Trophoblast cell (in vitro differentiated cells and primary cell): ENCODE measurements around the gene GNB1.
A peak's percentile ranks its signal among the peaks of the same experiment; 100 is the strongest.

ENCODE experiments used
- DNase-seq, 2 donors: peaks; one replicate each; pipeline ENCODE4 v3.0.0-alpha.2; 2016
- H2AFZ ChIP-seq: 2 replicates; pipeline ENCODE4 v1.6.1; 2013; ENCODE audit warnings: low read length, moderate library complexity, mild to moderate bottlenecking; ENCODE audit not compliant: insufficient read depth, poor library complexity
- H2AK5ac ChIP-seq: 2 replicates; pipeline ENCODE4 v1.6.1; 2013; ENCODE audit warnings: mild to moderate bottlenecking, low read length
- H2BK120ac ChIP-seq: 2 replicates; pipeline ENCODE4 v1.6.1; 2013; ENCODE audit warnings: low read length, mild to moderate bottlenecking, moderate library complexity; ENCODE audit not compliant: insufficient read depth, poor library complexity
- H2BK12ac ChIP-seq: 2 replicates; pipeline ENCODE4 v1.6.1; 2013; ENCODE audit warnings: mild to moderate bottlenecking, low read length, moderate library complexity
- H2BK5ac ChIP-seq: 2 replicates; pipeline ENCODE4 v1.6.1; 2013; ENCODE audit warnings: low read length, low read depth, moderate library complexity, mild to moderate bottlenecking; ENCODE audit not compliant: poor library complexity
- H3K14ac ChIP-seq: 2 replicates; pipeline ENCODE4 v1.6.1; 2013; ENCODE audit warnings: mild to moderate bottlenecking, low read length
- H3K18ac ChIP-seq: 2 replicates; pipeline ENCODE4 v1.6.1; 2013; ENCODE audit warnings: mild to moderate bottlenecking, low read length
- H3K23ac ChIP-seq: 2 replicates; pipeline ENCODE4 v1.6.1; 2013; ENCODE audit warnings: low read length
- H3K27ac ChIP-seq: 2 replicates; pipeline ENCODE4 v1.5.1; 2013; ENCODE audit warnings: low read depth, mild to moderate bottlenecking, inconsistent platforms, low read length, moderate library complexity
- H3K27me3 ChIP-seq: 2 replicates; pipeline ENCODE4 v1.6.1; 2013; ENCODE audit warnings: inconsistent platforms, mild to moderate bottlenecking, low read length, moderate library complexity; ENCODE audit not compliant: insufficient read depth
- H3K36me3 ChIP-seq, 2 experiments: 1 replicate in 1 of 2; 2 replicates in 1 of 2; pipeline ENCODE4 v1.6.1; 2013; ENCODE audit warnings: low read length in 2 of 2, mild to moderate bottlenecking in 2 of 2, moderate library complexity in 1 of 2; ENCODE audit not compliant: insufficient read depth in 2 of 2, control insufficient read depth in 1 of 2
- H3K4ac ChIP-seq: 2 replicates; pipeline ENCODE4 v1.6.1; 2013; ENCODE audit warnings: low read depth, mild to moderate bottlenecking, low read length, moderate library complexity
- H3K4me1 ChIP-seq, 2 experiments: 1 replicate in 1 of 2; 2 replicates in 1 of 2; pipeline ENCODE4 v1.6.1; 2013; ENCODE audit warnings: low read length in 2 of 2, mild to moderate bottlenecking in 2 of 2, moderate library complexity in 1 of 2; ENCODE audit not compliant: insufficient read depth in 2 of 2, control insufficient read depth in 1 of 2
- H3K4me2 ChIP-seq: 2 replicates; pipeline ENCODE4 v1.6.1; 2013; ENCODE audit warnings: inconsistent platforms, mild to moderate bottlenecking, low read length, moderate library complexity
- H3K4me3 ChIP-seq: 2 replicates; pipeline ENCODE4 v1.5.1; 2013; ENCODE audit warnings: mild to moderate bottlenecking, low read depth, low read length, inconsistent platforms
- H3K79me1 ChIP-seq: one replicate; pipeline ENCODE4 v1.6.1; 2013; ENCODE audit warnings: low read length
- H3K79me2 ChIP-seq: 2 replicates; pipeline ENCODE4 v1.6.1; 2013; ENCODE audit warnings: low read length, mild to moderate bottlenecking; ENCODE audit not compliant: control insufficient read depth, insufficient read depth, poor library complexity
- H3K9ac ChIP-seq: 2 replicates; pipeline ENCODE4 v1.6.1; 2013; ENCODE audit warnings: mild to moderate bottlenecking, low read length
- H3K9me3 ChIP-seq: 2 replicates; pipeline ENCODE4 v1.6.1; 2013; ENCODE audit warnings: low read depth, mild to moderate bottlenecking, control low read depth, inconsistent platforms, low read length; ENCODE audit not compliant: insufficient read depth
- H4K12ac ChIP-seq: 2 replicates; pipeline ENCODE4 v1.6.1; 2013; ENCODE audit warnings: low read depth, mild to moderate bottlenecking, low read length, moderate library complexity
- H4K8ac ChIP-seq: 2 replicates; pipeline ENCODE4 v1.6.1; 2013; ENCODE audit warnings: low read depth, mild to moderate bottlenecking, low read length, moderate library complexity
- H4K91ac ChIP-seq: one replicate; pipeline ENCODE4 v1.6.1; 2013; ENCODE audit warnings: low read depth, mild to moderate bottlenecking, low read length, moderate library complexity
- WGBS: extraction: QIAGEN DNeasy Blood & Tissue Kit; methylation state at CpG from one replicate; pipeline ENCODE4 v1.1.7; 2013; ENCODE audit warnings: missing lambda C conversion rate; ENCODE audit not compliant: insufficient read length, insufficient coverage; ENCODE audit errors: extremely low coverage; 5-methylcytosine and 5-hydroxymethylcytosine counted together

Gene GNB1

GRCh38 chr1:1773874-1774273 lies 117.0 kb downstream of the GNB1 start:
- no peak overlapping the region for H4K8ac ChIP-seq
- no peak overlapping the region for H3K27ac ChIP-seq
- peaks cover 20% of the 10 kb centered on the region for H3K79me2 ChIP-seq
- H3K9me3 ChIP-seq: peaks cover 2% of the 10 kb centered on the region
- H3K79me1 ChIP-seq: peaks cover 9% of the 10 kb centered on the region
- no peak overlapping the region for H4K12ac ChIP-seq
- no peak overlapping the region for H2AK5ac ChIP-seq
- no peak overlapping the region for H3K4me3 ChIP-seq
- H2BK5ac ChIP-seq: no peak overlapping the region
- H2AFZ ChIP-seq: no peak overlapping the region
- H3K23ac ChIP-seq: no peak overlapping the region
- H2BK120ac ChIP-seq: no peak overlapping the region
- H3K18ac ChIP-seq: no peak overlapping the region
- H3K36me3 ChIP-seq: peaks cover 11 to 13% of the 10 kb centered on the region in 2 experiments
- peaks cover 4 to 12% of the 10 kb centered on the region in 2 experiments for H3K4me1 ChIP-seq
- WGBS: no CpG with 5 or more reads among the region's 4 CpGs
- no peak overlapping the region for H3K9ac ChIP-seq
- DNase-seq: no peak
- no peak overlapping the region for H3K4me2 ChIP-seq
- H3K14ac ChIP-seq: no peak overlapping the region
- peak overlapping the region; percentile 80 for H3K4ac ChIP-seq
- H2BK12ac ChIP-seq: no peak overlapping the region
- H4K91ac ChIP-seq: no peak overlapping the region
- H3K27me3 ChIP-seq: no peaks in the 10 kb centered on the region

GRCh38 chr1:1771096-1771495 lies 119.8 kb downstream of the GNB1 start:
- H3K4me3 ChIP-seq: no peak overlapping the region
- no peak overlapping the region for H4K91ac ChIP-seq
- H3K79me1 ChIP-seq: no peaks in the 10 kb centered on the region
- H3K27me3 ChIP-seq: no peaks in the 10 kb centered on the region
- H4K12ac ChIP-seq: no peak overlapping the region
- H3K4me2 ChIP-seq: no peak overlapping the region
- H2BK12ac ChIP-seq: no peak overlapping the region
- no peak overlapping the region for H3K14ac ChIP-seq
- no peak overlapping the region for H3K27ac ChIP-seq
- H3K4me1 ChIP-seq: peaks cover 4 to 7% of the 10 kb centered on the region in 2 experiments
- no peak overlapping the region for H3K23ac ChIP-seq
- H2BK120ac ChIP-seq: no peak overlapping the region
- no peak overlapping the region for H3K18ac ChIP-seq
- peak overlapping the region; percentile 65 for H3K4ac ChIP-seq
- H2BK5ac ChIP-seq: no peak overlapping the region
- no peak overlapping the region for H2AFZ ChIP-seq
- peaks cover 13 to 19% of the 10 kb centered on the region in 2 experiments for H3K36me3 ChIP-seq
- peaks cover 12% of the 10 kb centered on the region for H3K79me2 ChIP-seq
- WGBS: no CpG with 5 or more reads among the region's 3 CpGs
- DNase-seq: no peak
- no peak overlapping the region for H2AK5ac ChIP-seq
- no peak overlapping the region for H4K8ac ChIP-seq
- peaks cover 2% of the 10 kb centered on the region for H3K9me3 ChIP-seq
- no peak overlapping the region for H3K9ac ChIP-seq

GRCh38 chr1:1770102-1770501 lies 120.8 kb downstream of the GNB1 start:
- no peak overlapping the region for H4K8ac ChIP-seq
- H2BK12ac ChIP-seq: no peak overlapping the region
- peaks cover 8% of the 10 kb centered on the region for H3K79me2 ChIP-seq
- no peaks in the 10 kb centered on the region for H3K4me1 ChIP-seq
- DNase-seq: no peak
- H4K12ac ChIP-seq: no peak overlapping the region
- no peak overlapping the region for H3K4me3 ChIP-seq
- no peak overlapping the region for H3K4me2 ChIP-seq
- no peak overlapping the region for H2BK5ac ChIP-seq
- peaks cover 14 to 20% of the 10 kb centered on the region in 2 experiments for H3K36me3 ChIP-seq
- H3K9me3 ChIP-seq: peaks cover 2% of the 10 kb centered on the region
- H4K91ac ChIP-seq: no peak overlapping the region
- H3K4ac ChIP-seq: no peak overlapping the region
- no CpG with 5 or more reads among the region's 3 CpGs for WGBS
- no peaks in the 10 kb centered on the region for H3K79me1 ChIP-seq
- H3K27ac ChIP-seq: no peak overlapping the region
- no peak overlapping the region for H2BK120ac ChIP-seq
- H3K23ac ChIP-seq: no peak overlapping the region
- H3K14ac ChIP-seq: no peak overlapping the region
- no peak overlapping the region for H3K9ac ChIP-seq
- H3K27me3 ChIP-seq: no peaks in the 10 kb centered on the region
- no peak overlapping the region for H3K18ac ChIP-seq
- H2AK5ac ChIP-seq: no peak overlapping the region
- H2AFZ ChIP-seq: no peak overlapping the region

- no peak overlapping the region for H4K12ac ChIP-seq
- no peak overlapping the region for H4K91ac ChIP-seq
- peak overlapping the region; percentile 39 for H3K4ac ChIP-seq
- H3K4me1 ChIP-seq: peaks cover 4 to 8% of the 10 kb centered on the region in 2 experiments
- no peak overlapping the region for H3K23ac ChIP-seq
- no peak overlapping the region for H2AFZ ChIP-seq
- peaks cover 5% of the 10 kb centered on the region for H3K79me2 ChIP-seq
- no peak overlapping the region for H3K27ac ChIP-seq
- DNase-seq: peak; percentile 48 to 76
- H3K27me3 ChIP-seq: no peaks in the 10 kb centered on the region
- no peak overlapping the region for H2BK5ac ChIP-seq
- no peak overlapping the region for H2AK5ac ChIP-seq
- H3K9me3 ChIP-seq: peaks cover 2% of the 10 kb centered on the region
- no peak overlapping the region for H3K9ac ChIP-seq
- H3K36me3 ChIP-seq: peaks cover 25 to 30% of the 10 kb centered on the region in 2 experiments
- no peak overlapping the region for H3K4me3 ChIP-seq
- no peak overlapping the region for H2BK12ac ChIP-seq
- H3K4me2 ChIP-seq: no peak overlapping the region
- H3K14ac ChIP-seq: no peak overlapping the region
- H3K79me1 ChIP-seq: no peaks in the 10 kb centered on the region
- H4K8ac ChIP-seq: no peak overlapping the region
- WGBS: no CpG with 5 or more reads among the region's 7 CpGs
- H3K18ac ChIP-seq: no peak overlapping the region
- no peak overlapping the region for H2BK120ac ChIP-seq
Measured at GRCh38 chr1:1768249-1768992, 122.5 kb downstream of the GNB1 start.
